Uterus (tissue), 4 donors: ENCODE results near the gene FUBP1. TPM values are rescaled to one million over a fixed set of nuclear protein-coding genes. Genes with fewer than 3 reads are reported as not detected.

Experiments used
- DNase-seq, 2 donors: peaks; one replicate each; pipeline ENCODE4 v3.0.0-alpha.2; 2019 to 2020
- H3K27ac ChIP-seq, 2 donors: fragments of 200-600 bp; sonication (generic); 1 replicate in 1 of 2; 2 replicates in 1 of 2; pipeline ENCODE4 v1.5.1; 2016 to 2018
- H3K27me3 ChIP-seq, 2 donors: fragments of 200-600 bp; sonication (generic); one replicate each; pipeline ENCODE4 v1.5.1; 2018 to 2019; ENCODE audit warnings: control low read depth in 1 of 2
- H3K36me3 ChIP-seq, 2 donors: fragments of 200-600 bp; sonication (generic); one replicate each; pipeline ENCODE4 v1.5.1; 2019; ENCODE audit warnings: control low read depth in 1 of 2
- H3K4me1 ChIP-seq, 2 donors: fragments of 200-600 bp; sonication (generic); one replicate each; pipeline ENCODE4 v1.5.1; 2018 to 2019; ENCODE audit warnings: control low read depth in 1 of 2
- H3K4me3 ChIP-seq, 2 donors: fragments of 200-600 bp; sonication (generic); 1 replicate in 1 of 2; 2 replicates in 1 of 2; pipeline ENCODE4 v1.5.1; 2018 to 2019; ENCODE audit warnings: mild to moderate bottlenecking in 1 of 2
- H3K9me3 ChIP-seq, 2 donors: fragments of 200-600 bp; sonication (generic); one replicate each; pipeline ENCODE4 v1.5.1; 2019; ENCODE audit warnings: control low read depth in 1 of 2
- POLR2A ChIP-seq, 2 donors: fragments of 450-650 bp; IDR thresholded peaks; one replicate each; pipeline ENCODE4 v1.6.1; 2016; ENCODE audit warnings: antibody characterized with exemption in 2 of 2, mild to moderate bottlenecking in 1 of 2, moderate library complexity in 1 of 2
- intact Hi-C: fragments of 100-400 bp; cut with DNase I; formaldehyde crosslinking; loops from one replicate; pipeline ENCODE4 v1.15.1; 2023; ENCODE audit warnings: low total_unique reads
- total RNA-seq, 4 donors: library from RNA; depleted of rRNA in 3 of 4; stranded (reverse); fragments of >200 nt in 3 of 4; gene quantifications; one replicate each; pipeline versions ENCODE4 v1.1.0 to v1.2.4, GENCODE V29; 2014 to 2023
- TF ChIP-seq, protein P1 (sequence below), 4 experiments: fragments of 200-600 bp in 2 of 4; fragments of 450-650 bp in 2 of 4; sonication (generic) in 2 of 4; IDR thresholded peaks; one replicate each; pipeline ENCODE4 v1.5.1; 2016 to 2019; ENCODE audit warnings: antibody characterized with exemption in 4 of 4, mild to moderate bottlenecking in 2 of 4, moderate library complexity in 1 of 4
- donor health status: DM: yes; HTN: yes; CAD: no.

The FUBP1 gene
- total RNA-seq, 4 donors from 2014 or later: 40.6 to 300 (median 116) TPM

DNA sequence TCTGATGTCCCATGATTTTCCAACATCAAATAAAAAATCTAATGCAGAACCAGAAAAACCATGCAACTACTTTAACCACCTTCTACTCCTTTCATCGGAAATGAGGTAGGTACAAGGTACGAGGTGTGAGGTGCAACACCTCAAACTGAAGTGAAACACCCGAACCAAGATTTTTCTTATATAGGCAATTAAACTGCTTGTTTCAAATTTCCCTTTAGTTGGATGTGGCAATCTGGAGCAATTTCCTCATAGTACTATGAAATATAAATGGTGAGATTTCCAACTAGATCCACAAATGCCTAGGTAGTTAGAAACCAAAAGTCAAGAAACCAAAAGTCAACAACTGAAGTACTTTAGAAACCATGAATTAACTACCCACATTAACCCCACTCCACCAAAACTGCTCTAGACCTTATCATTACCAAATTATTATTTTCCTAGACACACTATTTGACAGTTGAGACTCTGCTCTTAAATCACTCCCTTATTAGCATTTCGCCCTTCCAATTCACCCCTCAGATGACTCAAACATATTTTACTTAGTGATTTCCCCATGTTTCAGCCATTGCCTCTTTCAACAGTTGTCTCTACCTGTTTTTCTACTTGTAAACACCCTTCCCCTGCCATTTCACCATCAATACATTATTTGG, 37.8 kb downstream of the FUBP1 start:
- Histone ChIP-seq H3K27ac (no peak overlapping the region), H3K9me3 (no peaks in the 10 kb centered on the region), H3K4me3 (no peak overlapping the region), H3K4me1 (no peaks in the 10 kb centered on the region), H3K27me3 (no peaks in the 10 kb centered on the region), H3K36me3 (no peaks in the 10 kb centered on the region)
- intact Hi-C loops: no loop called here
- no peak for DNase-seq
- no peak for TF ChIP-seq POLR2A (IDR thresholded peaks at IDR 0.05)
- TF ChIP-seq, protein P1, sequence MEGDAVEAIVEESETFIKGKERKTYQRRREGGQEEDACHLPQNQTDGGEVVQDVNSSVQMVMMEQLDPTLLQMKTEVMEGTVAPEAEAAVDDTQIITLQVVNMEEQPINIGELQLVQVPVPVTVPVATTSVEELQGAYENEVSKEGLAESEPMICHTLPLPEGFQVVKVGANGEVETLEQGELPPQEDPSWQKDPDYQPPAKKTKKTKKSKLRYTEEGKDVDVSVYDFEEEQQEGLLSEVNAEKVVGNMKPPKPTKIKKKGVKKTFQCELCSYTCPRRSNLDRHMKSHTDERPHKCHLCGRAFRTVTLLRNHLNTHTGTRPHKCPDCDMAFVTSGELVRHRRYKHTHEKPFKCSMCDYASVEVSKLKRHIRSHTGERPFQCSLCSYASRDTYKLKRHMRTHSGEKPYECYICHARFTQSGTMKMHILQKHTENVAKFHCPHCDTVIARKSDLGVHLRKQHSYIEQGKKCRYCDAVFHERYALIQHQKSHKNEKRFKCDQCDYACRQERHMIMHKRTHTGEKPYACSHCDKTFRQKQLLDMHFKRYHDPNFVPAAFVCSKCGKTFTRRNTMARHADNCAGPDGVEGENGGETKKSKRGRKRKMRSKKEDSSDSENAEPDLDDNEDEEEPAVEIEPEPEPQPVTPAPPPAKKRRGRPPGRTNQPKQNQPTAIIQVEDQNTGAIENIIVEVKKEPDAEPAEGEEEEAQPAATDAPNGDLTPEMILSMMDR (IDR thresholded peaks at IDR 0.05): no peak

GRCh38 chr1:77938651-77939050, 40.2 kb downstream of the FUBP1 start:
- no peak for DNase-seq
- TF ChIP-seq, protein P1 (IDR thresholded peaks at IDR 0.05): no peak
- Histone ChIP-seq H3K27ac (no peak overlapping the region), H3K36me3 (no peaks in the 10 kb centered on the region), H3K27me3 (no peaks in the 10 kb centered on the region), H3K4me3 (no peak overlapping the region), H3K9me3 (no peaks in the 10 kb centered on the region), H3K4me1 (no peaks in the 10 kb centered on the region)
- intact Hi-C loops: no loop called here

DNA sequence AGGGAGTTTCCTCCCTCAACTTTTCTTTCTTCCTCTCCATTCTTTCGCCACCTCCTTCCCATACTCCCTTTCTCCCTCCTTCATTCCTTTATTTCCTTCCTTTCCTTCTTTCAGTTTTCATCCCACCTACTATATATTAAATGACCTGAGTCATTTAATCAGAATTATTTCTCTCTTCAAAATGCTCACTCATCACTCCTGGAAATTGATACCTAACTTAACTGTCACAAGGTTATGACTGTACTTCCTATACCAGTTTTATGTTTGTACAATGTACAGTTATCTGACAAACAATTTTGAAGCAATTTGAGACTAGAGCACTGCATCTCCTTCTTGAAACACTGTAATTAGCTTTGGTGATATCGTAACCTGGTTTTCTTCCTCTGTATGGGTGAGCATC, 49.1 kb downstream of the FUBP1 start:
- no peak for DNase-seq
- H3K36me3 ChIP-seq: no peaks in the 10 kb centered on the region
- H3K4me3 ChIP-seq: no peak overlapping the region
- no peaks in the 10 kb centered on the region for H3K9me3 ChIP-seq
- TF ChIP-seq POLR2A (IDR thresholded peaks at IDR 0.05): no peak
- TF ChIP-seq, protein P1 (IDR thresholded peaks at IDR 0.05): no peak
- H3K4me1 ChIP-seq: peaks cover 0 to 5% of the 10 kb centered on the region in 2 donors
- intact Hi-C loops: no loop called here
- no peaks in the 10 kb centered on the region for H3K27me3 ChIP-seq
- no peak overlapping the region for H3K27ac ChIP-seq

DNA sequence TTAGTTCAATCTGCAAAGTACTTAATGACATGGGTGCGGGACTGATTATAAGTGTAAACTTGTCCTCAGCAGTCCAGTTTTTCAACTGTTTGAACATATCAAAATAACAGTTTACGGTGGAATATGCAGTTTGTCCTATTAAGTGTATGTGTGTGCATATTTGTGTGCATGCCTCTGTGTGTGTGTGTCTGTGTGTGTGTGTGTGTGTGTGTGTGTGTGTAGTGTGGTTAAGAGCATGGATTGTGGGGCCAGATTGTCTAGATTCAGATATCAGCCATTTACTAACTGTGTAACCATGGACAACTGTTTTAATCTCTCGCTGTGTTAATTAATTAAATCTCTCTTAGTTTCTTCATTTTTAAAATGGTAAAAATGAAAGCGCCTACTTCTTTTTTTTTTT, 51.5 kb downstream of the FUBP1 start:
- Histone ChIP-seq H3K27ac (no peak overlapping the region), H3K27me3 (no peaks in the 10 kb centered on the region), H3K9me3 (no peaks in the 10 kb centered on the region), H3K4me1 (peaks cover 0 to 5% of the 10 kb centered on the region in 2 donors), H3K4me3 (no peak overlapping the region), H3K36me3 (no peaks in the 10 kb centered on the region)
- TF ChIP-seq POLR2A (IDR thresholded peaks at IDR 0.05): no peak
- TF ChIP-seq, protein P1 (IDR thresholded peaks at IDR 0.05): no peak
- no peak for DNase-seq
- intact Hi-C loops: no loop called here

DNA sequence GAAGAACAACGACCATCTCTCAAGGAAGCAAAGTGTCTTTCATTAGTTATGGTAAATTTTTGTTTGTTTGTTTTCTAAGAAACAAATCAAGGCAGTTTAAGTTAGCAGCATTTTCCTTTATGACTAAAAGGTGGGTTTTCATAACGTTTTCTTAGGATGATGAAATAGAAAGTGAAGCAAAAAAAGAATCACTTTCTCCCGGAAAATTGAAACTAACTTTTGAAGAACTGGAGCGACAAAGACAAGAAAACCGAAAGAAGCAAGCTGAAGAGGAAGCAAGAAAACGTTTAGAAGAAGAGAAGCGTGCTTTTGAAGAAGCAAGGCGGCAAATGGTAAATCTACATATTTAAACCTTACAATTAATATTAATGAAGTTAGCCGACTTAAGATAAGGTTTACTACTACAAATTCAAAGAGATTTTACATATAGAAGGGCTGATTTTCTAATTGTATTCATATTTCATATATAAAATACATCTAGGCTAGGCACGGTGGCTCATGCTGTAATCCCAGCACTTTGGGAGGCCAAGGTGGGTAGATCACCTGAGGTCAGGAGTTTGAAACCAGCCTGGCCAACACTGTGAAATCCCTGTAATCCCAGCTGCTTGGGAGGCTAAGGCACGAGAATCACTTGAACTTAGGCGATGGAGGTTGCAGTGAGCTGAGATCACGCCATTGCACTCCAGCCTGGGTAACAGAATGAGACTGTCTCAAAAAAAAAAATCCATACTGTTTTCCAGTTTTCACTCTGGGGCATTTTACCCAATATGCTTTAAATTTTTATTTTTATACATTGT, 52.1 kb downstream of the FUBP1 start:
- Histone ChIP-seq H3K36me3 (no peaks in the 10 kb centered on the region), H3K4me1 (peaks cover 0 to 5% of the 10 kb centered on the region in 2 donors), H3K27me3 (no peaks in the 10 kb centered on the region), H3K4me3 (no peak overlapping the region), H3K9me3 (no peaks in the 10 kb centered on the region), H3K27ac (peak overlapping the region; percentile 1 to 8)
- DNase-seq: no peak
- TF ChIP-seq, protein P1 (IDR thresholded peaks at IDR 0.05): no peak
- no peak for TF ChIP-seq POLR2A (IDR thresholded peaks at IDR 0.05)
- intact Hi-C loops: no loop called here
